ENCODE measurements around the gene REM2. TPM values are rescaled to one million over a fixed set of nuclear protein-coding genes. Genes with fewer than 3 reads are reported as not detected.

Gene REM2
- total RNA-seq, 1 donor from 2014 or later: 0.79 TPM

- Mint-ChIP-seq H3K27ac (ENCODE audit: unreplicated experiment) (no peak overlapping the region), H3K4me3 (ENCODE audit: unreplicated experiment) (peak overlapping the region; percentile 90)
Measured at GRCh38 chr14:22887990-22888378, 5.0 kb downstream of the REM2 start.

GRCh38 chr14:22888662-22889061 lies 5.6 kb downstream of the REM2 start:
- H3K4me3 ChIP-seq (ENCODE audit: insufficient read depth, low read depth, low read length): no peak overlapping the region
- Mint-ChIP-seq H3K4me3 (ENCODE audit: unreplicated experiment) (no peak overlapping the region), H3K27me3 (ENCODE audit: low read depth, unreplicated experiment) (peaks cover 8% of the 10 kb centered on the region), H3K27ac (ENCODE audit: unreplicated experiment) (no peak overlapping the region), H3K9me3 (ENCODE audit: unreplicated experiment) (no peaks in the 10 kb centered on the region), H3K36me3 (ENCODE audit: low read depth, unreplicated experiment) (no peaks in the 10 kb centered on the region), H3K4me1 (ENCODE audit: low read depth, unreplicated experiment) (peaks cover 13% of the 10 kb centered on the region)
- no peaks in the 10 kb centered on the region for H4K20me1 ChIP-seq (ENCODE audit: insufficient read depth, low read length)
- H3K79me2 ChIP-seq (ENCODE audit: insufficient read depth, low read length): no peaks in the 10 kb centered on the region
- no peak overlapping the region for H3K4me2 ChIP-seq (ENCODE audit: low read length)
- no peaks in the 10 kb centered on the region for H3K27me3 ChIP-seq (ENCODE audit: insufficient read depth, low read length)
- no peak for TF ChIP-seq EZH2 (IDR thresholded peaks at IDR 0.05; ENCODE audit: insufficient read depth, low read length)
- TF ChIP-seq CTCF (IDR thresholded peaks at IDR 0.05; ENCODE audit: insufficient read depth, low read depth, low read length): no peak
- H3K27ac ChIP-seq (ENCODE audit: low read depth, low read length): no peak overlapping the region
- no peak overlapping the region for H3K9ac ChIP-seq (ENCODE audit: low read length)
- DNase-seq (ENCODE audit: low read depth): no peak
- H3K36me3 ChIP-seq (ENCODE audit: insufficient read depth, low read length): no peaks in the 10 kb centered on the region
- H2AFZ ChIP-seq (ENCODE audit: low read depth, low read length): no peak overlapping the region
- H3K4me1 ChIP-seq (ENCODE audit: insufficient read depth, low read length): peaks cover 13% of the 10 kb centered on the region
- no peaks in the 10 kb centered on the region for H3K9me3 ChIP-seq (ENCODE audit: insufficient read depth, low read depth, low read length)
- FAIRE-seq: no peak

More at GRCh38 chr14:22887990-22888378, 5.0 kb downstream of the REM2 start:
- peak overlapping the region; percentile 84 for H3K4me2 ChIP-seq (ENCODE audit: low read length)
- H3K9ac ChIP-seq (ENCODE audit: low read length): peak overlapping the region; percentile 74
- peak overlapping the region; percentile 22 for H2AFZ ChIP-seq (ENCODE audit: low read depth, low read length)
- Mint-ChIP-seq H3K27me3 (ENCODE audit: low read depth, unreplicated experiment) (peaks cover 8% of the 10 kb centered on the region), H3K9me3 (ENCODE audit: unreplicated experiment) (no peaks in the 10 kb centered on the region), H3K36me3 (ENCODE audit: low read depth, unreplicated experiment) (no peaks in the 10 kb centered on the region), H3K4me1 (ENCODE audit: low read depth, unreplicated experiment) (peaks cover 12% of the 10 kb centered on the region)
- H3K27me3 ChIP-seq (ENCODE audit: insufficient read depth, low read length): no peaks in the 10 kb centered on the region
- no peaks in the 10 kb centered on the region for H4K20me1 ChIP-seq (ENCODE audit: insufficient read depth, low read length)
- FAIRE-seq (no peak), DNase-seq (ENCODE audit: low read depth) (no peak)
- peaks cover 17% of the 10 kb centered on the region for H3K4me1 ChIP-seq (ENCODE audit: insufficient read depth, low read length)
- no peaks in the 10 kb centered on the region for H3K9me3 ChIP-seq (ENCODE audit: insufficient read depth, low read depth, low read length)
- TF ChIP-seq EZH2 (IDR thresholded peaks at IDR 0.05; ENCODE audit: insufficient read depth, low read length) (no peak), CTCF (IDR thresholded peaks at IDR 0.05; ENCODE audit: insufficient read depth, low read depth, low read length) (no peak)
- H3K79me2 ChIP-seq (ENCODE audit: insufficient read depth, low read length): no peaks in the 10 kb centered on the region
- H3K4me3 ChIP-seq (ENCODE audit: insufficient read depth, low read depth, low read length): peak overlapping the region; percentile 59
- no peak overlapping the region for H3K27ac ChIP-seq (ENCODE audit: low read depth, low read length)
- H3K36me3 ChIP-seq (ENCODE audit: insufficient read depth, low read length): no peaks in the 10 kb centered on the region

- Mint-ChIP-seq H3K36me3 (ENCODE audit: low read depth, unreplicated experiment) (no peaks in the 10 kb centered on the region), H3K27me3 (ENCODE audit: low read depth, unreplicated experiment) (peaks cover 5% of the 10 kb centered on the region), H3K9me3 (ENCODE audit: unreplicated experiment) (no peaks in the 10 kb centered on the region), H3K27ac (ENCODE audit: unreplicated experiment) (no peak overlapping the region), H3K4me1 (ENCODE audit: low read depth, unreplicated experiment) (peaks cover 7% of the 10 kb centered on the region), H3K4me3 (ENCODE audit: unreplicated experiment) (no peak overlapping the region)
- H2AFZ ChIP-seq (ENCODE audit: low read depth, low read length): no peak overlapping the region
- H3K9ac ChIP-seq (ENCODE audit: low read length): no peak overlapping the region
- no peak overlapping the region for H3K4me3 ChIP-seq (ENCODE audit: insufficient read depth, low read depth, low read length)
- no peaks in the 10 kb centered on the region for H3K36me3 ChIP-seq (ENCODE audit: insufficient read depth, low read length)
- H3K9me3 ChIP-seq (ENCODE audit: insufficient read depth, low read depth, low read length): no peaks in the 10 kb centered on the region
- H3K79me2 ChIP-seq (ENCODE audit: insufficient read depth, low read length): no peaks in the 10 kb centered on the region
- no peak overlapping the region for H3K4me2 ChIP-seq (ENCODE audit: low read length)
- H3K27ac ChIP-seq (ENCODE audit: low read depth, low read length): no peak overlapping the region
- no peaks in the 10 kb centered on the region for H4K20me1 ChIP-seq (ENCODE audit: insufficient read depth, low read length)
- H3K27me3 ChIP-seq (ENCODE audit: insufficient read depth, low read length): no peaks in the 10 kb centered on the region
- TF ChIP-seq CTCF (IDR thresholded peaks at IDR 0.05; ENCODE audit: insufficient read depth, low read depth, low read length) (no peak), EZH2 (IDR thresholded peaks at IDR 0.05; ENCODE audit: insufficient read depth, low read length) (no peak)
- peaks cover 13% of the 10 kb centered on the region for H3K4me1 ChIP-seq (ENCODE audit: insufficient read depth, low read length)
- DNase-seq (ENCODE audit: low read depth) (no peak), FAIRE-seq (no peak)
Measured at GRCh38 chr14:22890416-22890815, 7.4 kb downstream of the REM2 start.
